Measurements from ENCODE around the gene GRIN2A. TPM values are rescaled to one million over a fixed set of nuclear protein-coding genes. Genes with fewer than 3 reads are reported as not detected.

Gene GRIN2A
- polyA plus RNA-seq, 2 donors = 0.02 to 0.04 TPM

DNA sequence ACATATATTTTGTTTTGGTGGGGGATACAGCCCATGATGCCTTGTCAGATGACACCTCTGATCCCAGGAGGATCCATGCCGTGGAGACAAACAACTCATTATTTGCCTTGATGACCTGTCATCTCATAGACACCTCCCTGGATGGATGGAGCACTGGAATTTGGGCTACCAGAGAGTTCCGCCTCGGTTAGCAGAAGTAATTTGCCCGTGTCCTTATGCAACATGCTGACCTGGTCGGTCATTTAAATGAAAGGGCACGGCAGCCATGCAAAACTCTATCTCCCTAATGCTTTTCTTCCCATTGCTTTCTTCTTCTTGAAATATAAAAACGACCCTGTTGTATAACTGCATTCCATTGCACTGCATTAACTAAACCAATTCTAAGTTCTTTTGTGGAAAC, 145.3 kb downstream of the GRIN2A start:
- no peaks in the 10 kb centered on the region for H3K36me3 ChIP-seq (ENCODE audit: control insufficient read depth in 2 of 2, insufficient read depth in 2 of 2, low read length in 1 of 2)
- H3K9me3 ChIP-seq (ENCODE audit: control insufficient read depth in 2 of 2, insufficient read depth in 1 of 2, low read depth in 1 of 2, low read length in 1 of 2) = peaks cover 0 to 6% of the 10 kb centered on the region in 2 donors
- H3K4me1 ChIP-seq (ENCODE audit: control insufficient read depth in 2 of 2, insufficient read depth in 2 of 2, low read length in 1 of 2) = peaks cover 0 to 3% of the 10 kb centered on the region in 2 donors
- H3K27ac ChIP-seq (ENCODE audit: low read depth in 2 of 2, low read length in 1 of 2) = no peak overlapping the region
- no peaks in the 10 kb centered on the region for H3K27me3 ChIP-seq (ENCODE audit: control insufficient read depth in 1 of 2, insufficient read depth in 2 of 2, low read length in 2 of 2)
- H3K4me3 ChIP-seq (ENCODE audit: low read depth in 1 of 2, low read length in 2 of 2) = no peak overlapping the region
- WGBS, 2 donors = 69% methylated on average over 7 of the region's 7 CpGs

DNA sequence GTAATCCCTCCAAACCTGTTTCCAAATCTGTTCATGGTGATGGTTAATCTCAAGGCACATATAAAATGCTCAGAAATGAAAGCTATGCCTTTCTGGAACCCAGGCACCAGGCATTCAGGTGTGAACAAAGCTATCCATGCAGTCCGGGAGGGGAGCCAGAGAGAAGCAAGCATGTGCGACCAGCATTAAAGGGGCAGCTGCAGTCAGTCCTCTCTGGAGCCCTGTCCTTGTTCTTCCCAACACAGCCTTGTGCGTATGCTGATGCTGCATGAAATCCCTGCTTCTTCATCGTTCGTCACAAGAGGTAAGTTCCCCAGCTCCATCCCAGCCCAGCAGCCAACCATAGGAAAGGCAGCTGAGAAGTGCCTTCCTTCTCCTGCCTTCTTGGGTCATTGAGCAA, 148.7 kb downstream of the GRIN2A start:
- Histone ChIP-seq H3K36me3 (ENCODE audit: control insufficient read depth in 2 of 2, insufficient read depth in 2 of 2, low read length in 1 of 2) (no peaks in the 10 kb centered on the region), H3K4me3 (ENCODE audit: low read depth in 1 of 2, low read length in 2 of 2) (no peak overlapping the region), H3K27ac (ENCODE audit: low read depth in 2 of 2, low read length in 1 of 2) (no peak overlapping the region), H3K9me3 (ENCODE audit: control insufficient read depth in 2 of 2, insufficient read depth in 1 of 2, low read depth in 1 of 2, low read length in 1 of 2) (peaks cover 0 to 2% of the 10 kb centered on the region in 2 donors), H3K4me1 (ENCODE audit: control insufficient read depth in 2 of 2, insufficient read depth in 2 of 2, low read length in 1 of 2) (no peaks in the 10 kb centered on the region), H3K27me3 (ENCODE audit: control insufficient read depth in 1 of 2, insufficient read depth in 2 of 2, low read length in 2 of 2) (no peaks in the 10 kb centered on the region)
- WGBS, 2 donors = 49 to 53% methylated on average over 5 of the region's 5 CpGs

DNA sequence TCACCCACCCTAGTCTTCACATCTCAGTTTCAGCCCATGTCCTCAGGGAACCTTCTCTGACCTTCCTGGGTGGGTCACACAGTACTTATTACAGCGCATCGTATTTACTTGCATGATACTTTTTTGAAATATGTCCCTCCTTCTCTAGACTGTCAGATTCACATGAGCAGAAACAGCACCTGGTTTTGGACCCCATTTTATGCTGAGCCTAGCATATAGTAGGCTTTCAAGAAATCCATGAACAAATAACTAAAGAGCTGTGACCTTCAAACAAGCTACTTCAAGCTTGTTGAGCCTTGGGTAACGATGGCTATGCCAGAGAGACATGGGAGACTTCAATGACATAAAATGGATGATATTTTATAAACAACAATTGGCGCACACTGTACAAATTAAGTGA, 150.3 kb downstream of the GRIN2A start:
- Histone ChIP-seq H3K4me3 (ENCODE audit: low read depth in 1 of 2, low read length in 2 of 2) (no peak overlapping the region), H3K9me3 (ENCODE audit: control insufficient read depth in 2 of 2, insufficient read depth in 1 of 2, low read depth in 1 of 2, low read length in 1 of 2) (no peaks in the 10 kb centered on the region), H3K27ac (ENCODE audit: low read depth in 2 of 2, low read length in 1 of 2) (no peak overlapping the region), H3K4me1 (ENCODE audit: control insufficient read depth in 2 of 2, insufficient read depth in 2 of 2, low read length in 1 of 2) (no peaks in the 10 kb centered on the region), H3K36me3 (ENCODE audit: control insufficient read depth in 2 of 2, insufficient read depth in 2 of 2, low read length in 1 of 2) (no peaks in the 10 kb centered on the region), H3K27me3 (ENCODE audit: control insufficient read depth in 1 of 2, insufficient read depth in 2 of 2, low read length in 2 of 2) (no peaks in the 10 kb centered on the region)
- WGBS, 2 donors = 91 to 93% methylated on average over 4 of the region's 4 CpGs

DNA sequence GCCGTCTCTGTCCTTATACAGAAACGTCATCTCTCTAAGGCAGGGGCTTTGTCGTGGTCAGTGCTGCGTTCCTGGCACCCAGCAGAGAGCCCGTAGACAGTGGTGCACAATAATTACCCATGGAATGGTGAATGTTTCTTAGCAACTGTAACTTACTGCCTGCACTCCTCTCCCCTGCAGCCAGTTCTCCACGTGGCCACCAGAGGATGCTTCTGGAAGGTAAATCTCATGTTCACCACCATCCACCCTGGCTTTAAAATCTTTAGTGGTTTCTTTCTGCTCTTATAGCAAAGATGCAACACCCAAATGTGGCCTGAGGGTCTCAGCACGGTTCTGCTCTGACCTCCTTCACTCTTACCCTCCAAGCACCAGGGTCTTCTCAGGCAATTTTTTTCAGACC, 150.8 kb downstream of the GRIN2A start:
- Histone ChIP-seq H3K4me1 (ENCODE audit: control insufficient read depth in 2 of 2, insufficient read depth in 2 of 2, low read length in 1 of 2) (no peaks in the 10 kb centered on the region), H3K27me3 (ENCODE audit: control insufficient read depth in 1 of 2, insufficient read depth in 2 of 2, low read length in 2 of 2) (no peaks in the 10 kb centered on the region), H3K4me3 (ENCODE audit: low read depth in 1 of 2, low read length in 2 of 2) (no peak overlapping the region), H3K27ac (ENCODE audit: low read depth in 2 of 2, low read length in 1 of 2) (no peak overlapping the region), H3K9me3 (ENCODE audit: control insufficient read depth in 2 of 2, insufficient read depth in 1 of 2, low read depth in 1 of 2, low read length in 1 of 2) (no peaks in the 10 kb centered on the region), H3K36me3 (ENCODE audit: control insufficient read depth in 2 of 2, insufficient read depth in 2 of 2, low read length in 1 of 2) (no peaks in the 10 kb centered on the region)
- WGBS, 2 donors = 70 to 71% methylated on average over 7 of the region's 7 CpGs

DNA sequence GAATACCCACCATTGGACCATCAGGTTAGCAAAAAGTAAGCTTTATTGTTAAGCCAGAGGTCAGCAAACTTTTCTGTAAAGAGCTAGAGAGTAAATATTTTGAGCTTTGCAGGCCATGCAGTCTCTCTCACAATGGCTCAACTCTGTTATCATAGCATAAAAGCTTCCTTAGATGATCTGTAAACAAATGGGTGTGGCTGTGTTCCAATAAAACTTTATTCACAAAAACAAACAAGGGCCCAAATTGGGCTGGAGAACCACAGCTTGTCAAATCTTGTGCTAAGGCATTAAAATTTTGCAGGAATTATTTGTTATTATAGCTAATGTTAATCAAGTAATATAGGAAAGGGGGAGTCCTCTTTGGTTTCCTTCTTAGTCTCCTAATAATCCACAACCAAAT, 153.6 kb downstream of the GRIN2A start:
- Histone ChIP-seq H3K4me1 (ENCODE audit: control insufficient read depth in 2 of 2, insufficient read depth in 2 of 2, low read length in 1 of 2) (no peaks in the 10 kb centered on the region), H3K4me3 (ENCODE audit: low read depth in 1 of 2, low read length in 2 of 2) (no peak overlapping the region), H3K36me3 (ENCODE audit: control insufficient read depth in 2 of 2, insufficient read depth in 2 of 2, low read length in 1 of 2) (no peaks in the 10 kb centered on the region), H3K9me3 (ENCODE audit: control insufficient read depth in 2 of 2, insufficient read depth in 1 of 2, low read depth in 1 of 2, low read length in 1 of 2) (no peaks in the 10 kb centered on the region), H3K27me3 (ENCODE audit: control insufficient read depth in 1 of 2, insufficient read depth in 2 of 2, low read length in 2 of 2) (no peaks in the 10 kb centered on the region), H3K27ac (ENCODE audit: low read depth in 2 of 2, low read length in 1 of 2) (no peak overlapping the region)

DNA sequence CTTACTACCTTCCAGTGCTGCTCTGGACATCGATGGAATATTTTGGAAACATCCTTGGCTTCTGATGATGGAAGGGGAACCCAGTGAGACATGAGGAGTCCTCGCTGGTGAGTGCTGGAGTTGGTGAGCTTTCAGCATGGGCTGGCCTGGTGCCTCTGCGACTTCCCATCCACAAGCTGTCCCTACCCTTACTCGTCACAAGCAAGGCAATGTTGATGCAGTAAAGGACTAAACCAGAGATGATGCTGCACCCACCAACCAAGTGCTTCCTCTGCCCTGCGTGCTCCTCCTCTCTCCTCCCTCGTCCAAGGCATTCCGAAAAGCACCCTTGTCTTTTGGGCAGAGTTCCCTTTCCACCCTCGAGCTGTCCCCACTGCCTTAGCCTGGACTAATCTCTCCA, 154.7 kb downstream of the GRIN2A start:
- 61 to 69% methylated on average over 8 of the region's 8 CpGs for WGBS, 2 donors
- Histone ChIP-seq H3K9me3 (ENCODE audit: control insufficient read depth in 2 of 2, insufficient read depth in 1 of 2, low read depth in 1 of 2, low read length in 1 of 2) (no peaks in the 10 kb centered on the region), H3K27ac (ENCODE audit: low read depth in 2 of 2, low read length in 1 of 2) (no peak overlapping the region), H3K36me3 (ENCODE audit: control insufficient read depth in 2 of 2, insufficient read depth in 2 of 2, low read length in 1 of 2) (no peaks in the 10 kb centered on the region), H3K4me1 (ENCODE audit: control insufficient read depth in 2 of 2, insufficient read depth in 2 of 2, low read length in 1 of 2) (no peaks in the 10 kb centered on the region), H3K4me3 (ENCODE audit: low read depth in 1 of 2, low read length in 2 of 2) (no peak overlapping the region), H3K27me3 (ENCODE audit: control insufficient read depth in 1 of 2, insufficient read depth in 2 of 2, low read length in 2 of 2) (no peaks in the 10 kb centered on the region)

DNA sequence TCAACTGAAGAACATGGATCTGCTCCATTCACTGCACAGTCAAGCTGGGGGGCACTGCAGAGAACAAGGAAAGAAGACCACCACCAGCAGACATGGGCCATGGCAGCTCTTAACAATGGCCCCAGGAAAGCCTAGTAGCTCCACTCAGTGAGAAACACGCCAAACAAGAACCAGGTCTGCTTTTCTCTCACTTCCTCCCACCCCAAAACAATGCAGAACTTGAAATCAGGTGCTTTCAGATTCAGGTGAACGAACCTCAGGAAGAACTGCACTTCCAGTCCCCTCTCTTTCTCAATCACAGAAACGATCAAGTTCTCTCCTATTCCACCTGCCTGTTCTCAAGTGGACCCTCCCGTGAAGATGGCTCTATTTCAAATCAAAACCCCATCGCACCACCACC, 155.6 kb downstream of the GRIN2A start:
- Histone ChIP-seq H3K9me3 (ENCODE audit: control insufficient read depth in 2 of 2, insufficient read depth in 1 of 2, low read depth in 1 of 2, low read length in 1 of 2) (no peaks in the 10 kb centered on the region), H3K27ac (ENCODE audit: low read depth in 2 of 2, low read length in 1 of 2) (no peak overlapping the region), H3K36me3 (ENCODE audit: control insufficient read depth in 2 of 2, insufficient read depth in 2 of 2, low read length in 1 of 2) (no peaks in the 10 kb centered on the region), H3K27me3 (ENCODE audit: control insufficient read depth in 1 of 2, insufficient read depth in 2 of 2, low read length in 2 of 2) (no peaks in the 10 kb centered on the region), H3K4me1 (ENCODE audit: control insufficient read depth in 2 of 2, insufficient read depth in 2 of 2, low read length in 1 of 2) (no peaks in the 10 kb centered on the region), H3K4me3 (ENCODE audit: low read depth in 1 of 2, low read length in 2 of 2) (no peak overlapping the region)
- 62 to 65% methylated on average over 5 of the region's 5 CpGs for WGBS, 2 donors

DNA sequence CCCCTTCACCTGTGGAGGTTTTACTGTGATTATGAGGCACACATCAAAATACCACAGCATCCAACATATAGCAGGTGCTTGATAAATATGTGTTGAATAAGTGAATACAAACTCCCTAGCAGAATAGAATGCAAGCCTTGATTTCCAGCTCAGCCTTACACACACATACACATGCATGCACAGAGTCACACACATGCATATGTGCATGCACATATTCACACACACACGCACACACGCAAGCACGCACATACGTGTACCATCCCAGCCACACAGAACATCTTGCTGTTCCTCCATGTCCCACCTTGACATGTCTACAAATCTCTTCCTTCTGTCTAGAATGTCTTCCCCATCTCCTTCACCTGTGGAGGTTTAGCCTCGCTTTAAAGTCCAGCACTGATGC, 160.1 kb downstream of the GRIN2A start:
- H3K27me3 ChIP-seq (ENCODE audit: control insufficient read depth in 1 of 2, insufficient read depth in 2 of 2, low read length in 2 of 2) = no peaks in the 10 kb centered on the region
- H3K27ac ChIP-seq (ENCODE audit: low read depth in 2 of 2, low read length in 1 of 2) = no peak overlapping the region
- 91 to 94% methylated on average over 5 of the region's 5 CpGs for WGBS, 2 donors
- no peaks in the 10 kb centered on the region for H3K36me3 ChIP-seq (ENCODE audit: control insufficient read depth in 2 of 2, insufficient read depth in 2 of 2, low read length in 1 of 2)
- no peaks in the 10 kb centered on the region for H3K9me3 ChIP-seq (ENCODE audit: control insufficient read depth in 2 of 2, insufficient read depth in 1 of 2, low read depth in 1 of 2, low read length in 1 of 2)
- no peak overlapping the region for H3K4me3 ChIP-seq (ENCODE audit: low read depth in 1 of 2, low read length in 2 of 2)
- H3K4me1 ChIP-seq (ENCODE audit: control insufficient read depth in 2 of 2, insufficient read depth in 2 of 2, low read length in 1 of 2) = no peaks in the 10 kb centered on the region

DNA sequence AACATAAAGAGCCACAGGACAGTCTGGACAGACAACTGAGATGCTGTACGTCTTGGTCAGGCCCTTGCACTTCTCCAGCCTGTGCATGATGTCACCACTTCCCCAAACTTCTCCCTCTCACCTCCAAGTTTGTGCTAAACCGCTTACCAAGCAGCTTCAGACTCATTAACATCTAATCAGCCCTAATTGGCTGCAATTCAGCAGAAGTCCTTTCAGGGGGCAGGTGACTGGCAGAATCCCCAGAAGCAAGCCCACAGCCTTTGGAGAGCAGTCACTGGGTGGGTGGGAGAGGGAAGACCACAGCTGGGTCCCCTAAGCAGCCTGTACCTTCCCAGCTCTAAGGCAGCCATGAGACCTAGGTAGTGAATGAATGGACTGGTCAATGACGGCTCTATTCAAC, 161.4 kb downstream of the GRIN2A start:
- Histone ChIP-seq H3K27me3 (ENCODE audit: control insufficient read depth in 1 of 2, insufficient read depth in 2 of 2, low read length in 2 of 2) (no peaks in the 10 kb centered on the region), H3K36me3 (ENCODE audit: control insufficient read depth in 2 of 2, insufficient read depth in 2 of 2, low read length in 1 of 2) (no peaks in the 10 kb centered on the region), H3K4me3 (ENCODE audit: low read depth in 1 of 2, low read length in 2 of 2) (no peak overlapping the region), H3K27ac (ENCODE audit: low read depth in 2 of 2, low read length in 1 of 2) (no peak overlapping the region), H3K9me3 (ENCODE audit: control insufficient read depth in 2 of 2, insufficient read depth in 1 of 2, low read depth in 1 of 2, low read length in 1 of 2) (no peaks in the 10 kb centered on the region), H3K4me1 (ENCODE audit: control insufficient read depth in 2 of 2, insufficient read depth in 2 of 2, low read length in 1 of 2) (no peaks in the 10 kb centered on the region)
- 65 to 67% methylated on average over 3 of the region's 3 CpGs for WGBS, 2 donors

DNA sequence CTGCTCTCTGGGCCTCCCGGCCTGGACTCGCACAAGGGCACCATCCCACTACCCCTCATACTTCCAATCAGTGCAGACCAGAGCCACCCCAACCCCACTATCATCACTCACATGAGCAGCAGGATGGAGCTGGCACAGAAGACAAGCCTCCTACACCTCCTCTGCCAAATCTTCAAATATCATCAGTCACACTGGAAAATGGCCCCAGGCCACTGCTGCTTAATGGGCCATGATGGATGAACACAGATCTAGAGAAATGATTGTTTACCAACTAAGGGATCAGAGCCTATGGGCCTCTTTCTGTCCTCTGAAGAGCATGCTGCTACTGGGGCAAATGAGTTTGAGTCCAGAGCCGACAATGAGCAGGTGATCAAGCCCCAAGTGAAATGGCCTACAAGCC, 165.5 kb downstream of the GRIN2A start:
- no peaks in the 10 kb centered on the region for H3K9me3 ChIP-seq (ENCODE audit: control insufficient read depth in 2 of 2, insufficient read depth in 1 of 2, low read depth in 1 of 2, low read length in 1 of 2)
- no peaks in the 10 kb centered on the region for H3K27me3 ChIP-seq (ENCODE audit: control insufficient read depth in 1 of 2, insufficient read depth in 2 of 2, low read length in 2 of 2)
- H3K36me3 ChIP-seq (ENCODE audit: control insufficient read depth in 2 of 2, insufficient read depth in 2 of 2, low read length in 1 of 2) = no peaks in the 10 kb centered on the region
- WGBS, 2 donors = 41 to 57% methylated on average over 3 of the region's 3 CpGs
- no peak overlapping the region for H3K27ac ChIP-seq (ENCODE audit: low read depth in 2 of 2, low read length in 1 of 2)
- H3K4me1 ChIP-seq (ENCODE audit: control insufficient read depth in 2 of 2, insufficient read depth in 2 of 2, low read length in 1 of 2) = no peaks in the 10 kb centered on the region
- H3K4me3 ChIP-seq (ENCODE audit: low read depth in 1 of 2, low read length in 2 of 2) = no peak overlapping the region

All from esophagus (tissue), 2 donors.